GM06990 (cell line): ENCODE measurements around the gene ACTR8.

Experiments used
- DNase-seq: peaks from one replicate; pipeline ENCODE4 v3.0.0-alpha.2; 2011; ENCODE audit not compliant: insufficient read length; ENCODE audit errors: extremely low read depth
- H3K27me3 ChIP-seq: replicated peaks from 2 replicates; pipeline ENCODE4 v1.6.0; 2011; ENCODE audit warnings: low read length; ENCODE audit not compliant: control insufficient read depth, insufficient read depth
- H3K36me3 ChIP-seq: 2 replicates; pipeline ENCODE4 v1.5.1; 2011; ENCODE audit warnings: low read length; ENCODE audit not compliant: control insufficient read depth, insufficient read depth
- H3K4me3 ChIP-seq: replicated peaks from 2 replicates; pipeline ENCODE4 v1.5.1; 2011; ENCODE audit warnings: low read depth, mild to moderate bottlenecking, control low read depth, low read length
- CTCF ChIP-seq: IDR thresholded peaks from 2 replicates; pipeline ENCODE4 v1.5.1; 2011; ENCODE audit warnings: low read length, control low read depth, mild to moderate bottlenecking, inconsistent platforms; ENCODE audit not compliant: insufficient read depth, poor library complexity, severe bottlenecking

Gene ACTR8

GRCh38 chr3:53890726-53891475, 8.9 kb upstream of the ACTR8 start:
- no peaks in the 10 kb centered on the region for H3K36me3 ChIP-seq
- TF ChIP-seq CTCF, result no peak
- no peak for DNase-seq
- peak overlapping the region; percentile 97 for H3K4me3 ChIP-seq
- no peaks in the 10 kb centered on the region for H3K27me3 ChIP-seq

- no peak for DNase-seq
- Histone ChIP-seq H3K36me3 (peaks cover 2% of the 10 kb centered on the region), H3K27me3 (no peaks in the 10 kb centered on the region), H3K4me3 (no peak overlapping the region)
- no peak for TF ChIP-seq CTCF
Observed at GRCh38 chr3:53888232-53888631, 6.3 kb upstream of the ACTR8 start.

GRCh38 chr3:53887446-53887845, 5.5 kb upstream of the ACTR8 start:
- H3K36me3 ChIP-seq, result peaks cover 2% of the 10 kb centered on the region
- TF ChIP-seq CTCF, result no peak
- no peak overlapping the region for H3K4me3 ChIP-seq
- H3K27me3 ChIP-seq, result no peaks in the 10 kb centered on the region
- no peak for DNase-seq

- Histone ChIP-seq H3K27me3 (no peaks in the 10 kb centered on the region), H3K4me3 (no peak overlapping the region), H3K36me3 (peaks cover 2% of the 10 kb centered on the region)
- no peak for DNase-seq
- TF ChIP-seq CTCF, result no peak
Observed at GRCh38 chr3:53885239-53885638, 3.3 kb upstream of the ACTR8 start.

- Histone ChIP-seq H3K4me3 (no peak overlapping the region), H3K36me3 (peaks cover 2% of the 10 kb centered on the region), H3K27me3 (no peaks in the 10 kb centered on the region)
- DNase-seq, result no peak
- TF ChIP-seq CTCF, result no peak
Observed at GRCh38 chr3:53884623-53885022, 2.7 kb upstream of the ACTR8 start.

- no peak for DNase-seq
- no peak overlapping the region for H3K4me3 ChIP-seq
- no peak for TF ChIP-seq CTCF
- no peaks in the 10 kb centered on the region for H3K27me3 ChIP-seq
- peaks cover 2% of the 10 kb centered on the region for H3K36me3 ChIP-seq
Observed at GRCh38 chr3:53883008-53883407, 1.1 kb upstream of the ACTR8 start.
